HUES6 (cell line): ENCODE results near the gene CFD.
"Not testable (repeated sequence)": the region's sequence is repeated elsewhere in the genome, so short reads cannot be mapped to it uniquely, and the experiment has no call there.

Experiments used
- H3K27ac ChIP-seq: 2 replicates; pipeline ENCODE4 v1.7.0; 2013; ENCODE audit warnings: low read depth, mild to moderate bottlenecking, low read length, inconsistent platforms
- H3K27me3 ChIP-seq: 2 replicates; pipeline ENCODE4 v1.6.1; 2013; ENCODE audit warnings: low read length; ENCODE audit not compliant: control insufficient read depth, insufficient read depth
- H3K36me3 ChIP-seq: 2 replicates; pipeline ENCODE4 v1.6.1; 2013; ENCODE audit warnings: low read length; ENCODE audit not compliant: control insufficient read depth, insufficient read depth
- H3K4me1 ChIP-seq: 2 replicates; pipeline ENCODE4 v1.6.1; 2013; ENCODE audit warnings: low read length; ENCODE audit not compliant: control insufficient read depth, insufficient read depth
- H3K4me3 ChIP-seq: 2 replicates; pipeline ENCODE4 v1.5.1; 2013; ENCODE audit warnings: low read depth, low read length
- H3K9ac ChIP-seq: one replicate; pipeline ENCODE4 v1.6.1; 2013; ENCODE audit warnings: mild to moderate bottlenecking, low read length
- H3K9me3 ChIP-seq: 2 replicates; pipeline ENCODE4 v1.6.1; 2013; ENCODE audit warnings: low read depth, low read length; ENCODE audit not compliant: control insufficient read depth, insufficient read depth

Gene CFD

GRCh38 chr19:887072-887471 lies 27.6 kb downstream of the CFD start:
- Histone ChIP-seq H3K36me3 (peaks cover 76% of the 10 kb centered on the region), H3K9ac (no peak overlapping the region), H3K9me3 (no peaks in the 10 kb centered on the region), H3K27ac (no peak overlapping the region), H3K4me1 (no peaks in the 10 kb centered on the region), H3K4me3 (no peak overlapping the region), H3K27me3 (no peaks in the 10 kb centered on the region)

- no peaks in the 10 kb centered on the region for H3K4me1 ChIP-seq
- H3K36me3 ChIP-seq, result peaks cover 71% of the 10 kb centered on the region
- no peaks in the 10 kb centered on the region for H3K9me3 ChIP-seq
- no peak overlapping the region for H3K27ac ChIP-seq
- no peak overlapping the region for H3K9ac ChIP-seq
- no peak overlapping the region for H3K4me3 ChIP-seq
- H3K27me3 ChIP-seq, result no peaks in the 10 kb centered on the region
These were observed 28.1 kb downstream of the CFD start for GRCh38 chr19:887599-887998.

- no peak overlapping the region for H3K9ac ChIP-seq
- H3K4me1 ChIP-seq, result no peaks in the 10 kb centered on the region
- H3K4me3 ChIP-seq, result no peak overlapping the region
- H3K27me3 ChIP-seq, result no peaks in the 10 kb centered on the region
- peaks cover 61% of the 10 kb centered on the region for H3K36me3 ChIP-seq
- no peak overlapping the region for H3K27ac ChIP-seq
- no peaks in the 10 kb centered on the region for H3K9me3 ChIP-seq
These were observed 29.3 kb downstream of the CFD start for GRCh38 chr19:888581-889385.

GRCh38 chr19:889662-890295 lies 30.3 kb downstream of the CFD start:
- H3K36me3 ChIP-seq, result peaks cover 52% of the 10 kb centered on the region
- H3K27ac ChIP-seq, result no peak overlapping the region
- H3K4me3 ChIP-seq, result no peak overlapping the region
- H3K9me3 ChIP-seq, result no peaks in the 10 kb centered on the region
- H3K27me3 ChIP-seq, result no peaks in the 10 kb centered on the region
- no peak overlapping the region for H3K9ac ChIP-seq
- H3K4me1 ChIP-seq, result no peaks in the 10 kb centered on the region

GRCh38 chr19:890831-891230 lies 31.4 kb downstream of the CFD start:
- Histone ChIP-seq H3K9me3 (no peaks in the 10 kb centered on the region), H3K27ac (no peak overlapping the region), H3K4me1 (peaks cover 5% of the 10 kb centered on the region; the same call in 1 of the 2 replicates), H3K27me3 (no peaks in the 10 kb centered on the region), H3K9ac (no peak overlapping the region), H3K4me3 (no peak overlapping the region), H3K36me3 (peaks cover 42% of the 10 kb centered on the region)

GRCh38 chr19:891421-892200 lies 32.1 kb downstream of the CFD start:
- Histone ChIP-seq H3K36me3 (peaks cover 35% of the 10 kb centered on the region), H3K9ac (peak overlapping the region; percentile 48), H3K4me3 (peak overlapping the region; percentile 92)
- not testable (repeated sequence) for H3K27ac ChIP-seq, H3K27me3 ChIP-seq, H3K9me3 ChIP-seq, H3K4me1 ChIP-seq

GRCh38 chr19:892243-892893 lies 32.9 kb downstream of the CFD start:
- peak overlapping the region; percentile 92 for H3K4me3 ChIP-seq
- peak overlapping the region; percentile 48 for H3K9ac ChIP-seq
- peaks cover 5% of the 10 kb centered on the region; the same call in 1 of the 2 replicates for H3K4me1 ChIP-seq
- peaks cover 30% of the 10 kb centered on the region for H3K36me3 ChIP-seq
- H3K27me3 ChIP-seq, result no peaks in the 10 kb centered on the region
- H3K27ac ChIP-seq, result no peak overlapping the region
- H3K9me3 ChIP-seq, result no peaks in the 10 kb centered on the region

GRCh38 chr19:892894-893689 lies 33.6 kb downstream of the CFD start, which contains the start of the genes MED16 and RNU6-9:
Gene MED16 (minus strand): TSS chr19:893187. CDS start chr19:891131, 2,056 bp downstream.
Gene RNU6-9 (plus strand): TSS chr19:893484.
- peak within 1 kb of the TSS; percentile 91 for H3K9ac ChIP-seq
- no peaks in the 10 kb centered on the region for H3K27me3 ChIP-seq
- H3K9me3 ChIP-seq, result no peaks in the 10 kb centered on the region
- H3K36me3 ChIP-seq, result peaks cover 27% of the 10 kb centered on the region
- peak within 1 kb of the TSS; percentile 97 for H3K27ac ChIP-seq
- H3K4me3 ChIP-seq, result peak within 1 kb of the TSS; percentile 92
- H3K4me1 ChIP-seq, result peaks cover 5% of the 10 kb centered on the region; the same call in 1 of the 2 replicates

- Histone ChIP-seq H3K9me3 (no peaks in the 10 kb centered on the region), H3K9ac (no peak overlapping the region), H3K36me3 (peaks cover 16% of the 10 kb centered on the region), H3K4me3 (no peak overlapping the region), H3K27me3 (no peaks in the 10 kb centered on the region), H3K27ac (no peak overlapping the region), H3K4me1 (peaks cover 15% of the 10 kb centered on the region)
These were observed 37.0 kb downstream of the CFD start for GRCh38 chr19:896434-896833.

- Histone ChIP-seq H3K4me1 (peaks cover 15% of the 10 kb centered on the region), H3K27ac (no peak overlapping the region), H3K9me3 (no peaks in the 10 kb centered on the region), H3K36me3 (peaks cover 16% of the 10 kb centered on the region), H3K9ac (no peak overlapping the region), H3K27me3 (no peaks in the 10 kb centered on the region), H3K4me3 (no peak overlapping the region)
These were observed 37.5 kb downstream of the CFD start for GRCh38 chr19:896999-897398.
